Uterus (tissue), 2 donors: Measurements from ENCODE around the gene PKD1.

Experiments used
- CTCF ChIP-seq, 4 experiments: fragments of 200-600 bp in 2 of 4; fragments of 450-650 bp in 2 of 4; sonication (generic) in 2 of 4; IDR thresholded peaks; one replicate each; pipeline ENCODE4 v1.5.1; 2016 to 2019; ENCODE audit warnings: antibody characterized with exemption in 4 of 4, mild to moderate bottlenecking in 2 of 4, moderate library complexity in 1 of 4
- POLR2A ChIP-seq, 2 donors: fragments of 450-650 bp; IDR thresholded peaks; one replicate each; pipeline ENCODE4 v1.6.1; 2016; ENCODE audit warnings: antibody characterized with exemption in 2 of 2, mild to moderate bottlenecking in 1 of 2, moderate library complexity in 1 of 2

- TF ChIP-seq CTCF (IDR thresholded peaks at IDR 0.05) (no peak), POLR2A (IDR thresholded peaks at IDR 0.05) (no peak)
Measured at GRCh38 chr16:2083409-2083808, 52.3 kb downstream of the PKD1 start.
